HCT116 (cell line): ENCODE measurements around the gene HOXD10.

Experiments
- CEBPB ChIP-seq: IDR thresholded peaks from 2 replicates; pipeline ENCODE4 v1.6.1; 2012; ENCODE audit warnings: low read depth
- EZH2 ChIP-seq: fragments of 200-600 bp; sonication (generic); IDR thresholded peaks from 2 replicates; pipeline ENCODE4 v1.6.1; 2017; ENCODE audit warnings: antibody characterized with exemption, mixed run types
- MAX ChIP-seq: IDR thresholded peaks from 2 replicates; pipeline ENCODE4 v1.6.1; 2012
- POLR2A ChIP-seq: IDR thresholded peaks from 2 replicates; pipeline ENCODE4 v1.7.0; 2011; ENCODE audit warnings: borderline replicate concordance; ENCODE audit not compliant: insufficient read depth, insufficient read length; ENCODE audit errors: extremely low read depth
- POLR2AphosphoS5 ChIP-seq: IDR thresholded peaks from 2 replicates; pipeline ENCODE4 v1.6.1; 2011; ENCODE audit warnings: mild to moderate bottlenecking, low read depth, low read length, moderate library complexity
- REST ChIP-seq: IDR thresholded peaks from 2 replicates; pipeline ENCODE4 v1.6.1; 2012; ENCODE audit warnings: low read depth
- SIN3A ChIP-seq: IDR thresholded peaks from 2 replicates; pipeline ENCODE4 v1.6.1; 2012; ENCODE audit warnings: low read depth
- SP1 ChIP-seq: IDR thresholded peaks from 2 replicates; pipeline ENCODE4 v1.6.1; 2012; ENCODE audit warnings: low read depth
- SRF ChIP-seq: IDR thresholded peaks from 2 replicates; pipeline ENCODE4 v1.6.1; 2012; ENCODE audit warnings: low read depth
- YY1 ChIP-seq: IDR thresholded peaks from 2 replicates; pipeline ENCODE4 v1.6.1; 2011; ENCODE audit warnings: low read length, low read depth, moderate library complexity, mild to moderate bottlenecking; ENCODE audit not compliant: insufficient replicate concordance; ENCODE audit errors: extremely low read depth
- ZFX ChIP-seq: fragments of 450-650 bp; IDR thresholded peaks from 2 replicates; pipeline ENCODE4 v1.6.1; 2017
- ZNF274 ChIP-seq: fragments of 200-500 bp; sonication (Bioruptor generic); IDR thresholded peaks from 2 replicates; pipeline ENCODE4 v1.6.1; 2014; ENCODE audit warnings: mild to moderate bottlenecking, low read depth, low read length, inconsistent platforms
- TF ChIP-seq, protein P1 (sequence below), 3 experiments: fragments of 200-600 bp in 1 of 3; sonication (generic) in 1 of 3; IDR thresholded peaks in 2 of 3; conservative IDR thresholded peaks in 1 of 3; 2 replicates each; pipeline ENCODE4 v1.5.1; 2012 to 2017; ENCODE audit warnings: low read depth in 2 of 3, low read length in 2 of 3, antibody characterized with exemption in 1 of 3, borderline replicate concordance in 1 of 3, control low read depth in 1 of 3, mild to moderate bottlenecking in 1 of 3, mixed read lengths in 1 of 3, mixed run types in 1 of 3, moderate library complexity in 1 of 3; ENCODE audit not compliant: insufficient read depth in 1 of 3

DNA sequence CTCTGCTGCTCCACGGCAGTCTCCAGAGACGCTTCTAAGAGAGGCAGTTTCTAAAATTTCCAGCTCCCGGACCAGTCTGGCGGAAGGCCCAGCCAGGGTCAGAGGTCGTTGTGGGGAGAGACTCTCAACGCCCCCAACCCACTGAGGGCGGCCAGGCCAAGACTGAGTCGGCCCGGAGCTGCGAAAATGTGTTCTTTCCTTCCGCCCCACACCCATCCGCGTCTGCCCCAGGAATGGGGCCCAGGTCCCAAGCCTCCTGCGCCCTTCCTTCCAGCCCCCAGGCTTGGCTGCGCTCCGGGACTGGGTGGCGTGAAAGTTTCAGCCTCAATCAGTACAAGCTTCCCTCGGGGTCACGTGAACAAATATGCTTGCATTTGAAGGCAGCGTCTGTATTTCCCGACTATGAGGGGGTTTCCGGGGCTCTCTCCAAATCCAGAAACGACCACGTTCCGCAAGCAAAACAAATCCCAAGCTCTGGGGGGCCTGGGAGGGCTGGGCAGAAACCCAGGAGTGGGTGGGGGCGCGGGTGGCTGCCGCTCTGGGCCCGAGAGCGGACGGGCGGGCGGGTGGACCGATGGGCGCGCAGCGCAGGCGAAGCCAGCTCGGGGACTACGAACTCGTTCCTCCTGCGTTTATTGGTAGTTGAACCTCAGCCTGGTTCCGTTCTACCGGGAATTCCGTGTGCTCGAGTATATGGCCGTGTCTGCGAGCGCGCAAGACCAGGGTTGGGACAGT, 43.8 kb downstream of the HOXD10 start:
- TF ChIP-seq, protein P1, sequence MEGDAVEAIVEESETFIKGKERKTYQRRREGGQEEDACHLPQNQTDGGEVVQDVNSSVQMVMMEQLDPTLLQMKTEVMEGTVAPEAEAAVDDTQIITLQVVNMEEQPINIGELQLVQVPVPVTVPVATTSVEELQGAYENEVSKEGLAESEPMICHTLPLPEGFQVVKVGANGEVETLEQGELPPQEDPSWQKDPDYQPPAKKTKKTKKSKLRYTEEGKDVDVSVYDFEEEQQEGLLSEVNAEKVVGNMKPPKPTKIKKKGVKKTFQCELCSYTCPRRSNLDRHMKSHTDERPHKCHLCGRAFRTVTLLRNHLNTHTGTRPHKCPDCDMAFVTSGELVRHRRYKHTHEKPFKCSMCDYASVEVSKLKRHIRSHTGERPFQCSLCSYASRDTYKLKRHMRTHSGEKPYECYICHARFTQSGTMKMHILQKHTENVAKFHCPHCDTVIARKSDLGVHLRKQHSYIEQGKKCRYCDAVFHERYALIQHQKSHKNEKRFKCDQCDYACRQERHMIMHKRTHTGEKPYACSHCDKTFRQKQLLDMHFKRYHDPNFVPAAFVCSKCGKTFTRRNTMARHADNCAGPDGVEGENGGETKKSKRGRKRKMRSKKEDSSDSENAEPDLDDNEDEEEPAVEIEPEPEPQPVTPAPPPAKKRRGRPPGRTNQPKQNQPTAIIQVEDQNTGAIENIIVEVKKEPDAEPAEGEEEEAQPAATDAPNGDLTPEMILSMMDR (IDR thresholded peaks at IDR 0.05 in 2 of 3, conservative IDR thresholded peaks at IDR 0.05 in 1 of 3; ENCODE audit: borderline replicate concordance in 1 of 3, insufficient read depth in 1 of 3, low read depth in 2 of 3, low read length in 2 of 3): no peak
- TF ChIP-seq POLR2AphosphoS5 (no peak), SRF (no peak), MAX (no peak), REST (no peak), CEBPB (no peak), ZFX (no peak), ZNF274 (no peak), POLR2A (no peak), YY1 (no peak), EZH2 (no peak), SIN3A (no peak), SP1 (no peak)
